Measurements from ENCODE around the gene GNG4.

The GNG4 gene

DNA sequence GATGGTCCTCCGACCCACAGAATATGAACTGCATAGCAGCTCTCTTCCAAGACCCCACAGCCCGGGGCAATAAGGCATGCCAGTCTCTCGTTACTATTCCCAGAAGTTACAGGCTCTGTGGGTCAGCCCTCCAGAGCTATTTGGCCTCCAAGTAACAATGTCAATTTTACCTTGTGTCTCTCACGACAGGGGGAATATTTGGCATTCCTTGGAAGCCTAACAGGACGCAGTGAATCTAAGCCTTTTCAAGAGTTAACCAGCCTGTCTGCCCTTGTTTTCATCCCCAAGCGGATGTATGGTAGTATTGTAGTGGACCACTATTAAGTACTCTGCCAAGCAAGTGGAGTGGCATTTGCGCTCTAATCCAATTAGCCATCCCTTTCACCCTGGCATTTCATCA lies 24.4 kb upstream of the GNG4 start:
- Histone ChIP-seq H3K27ac (ENCODE audit: low read length) (no peak overlapping the region), H3K4me2 (ENCODE audit: low read depth, low read length) (no peak overlapping the region)
- TF ChIP-seq, protein P1, sequence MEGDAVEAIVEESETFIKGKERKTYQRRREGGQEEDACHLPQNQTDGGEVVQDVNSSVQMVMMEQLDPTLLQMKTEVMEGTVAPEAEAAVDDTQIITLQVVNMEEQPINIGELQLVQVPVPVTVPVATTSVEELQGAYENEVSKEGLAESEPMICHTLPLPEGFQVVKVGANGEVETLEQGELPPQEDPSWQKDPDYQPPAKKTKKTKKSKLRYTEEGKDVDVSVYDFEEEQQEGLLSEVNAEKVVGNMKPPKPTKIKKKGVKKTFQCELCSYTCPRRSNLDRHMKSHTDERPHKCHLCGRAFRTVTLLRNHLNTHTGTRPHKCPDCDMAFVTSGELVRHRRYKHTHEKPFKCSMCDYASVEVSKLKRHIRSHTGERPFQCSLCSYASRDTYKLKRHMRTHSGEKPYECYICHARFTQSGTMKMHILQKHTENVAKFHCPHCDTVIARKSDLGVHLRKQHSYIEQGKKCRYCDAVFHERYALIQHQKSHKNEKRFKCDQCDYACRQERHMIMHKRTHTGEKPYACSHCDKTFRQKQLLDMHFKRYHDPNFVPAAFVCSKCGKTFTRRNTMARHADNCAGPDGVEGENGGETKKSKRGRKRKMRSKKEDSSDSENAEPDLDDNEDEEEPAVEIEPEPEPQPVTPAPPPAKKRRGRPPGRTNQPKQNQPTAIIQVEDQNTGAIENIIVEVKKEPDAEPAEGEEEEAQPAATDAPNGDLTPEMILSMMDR (IDR thresholded peaks at IDR 0.05; ENCODE audit: low read length): no peak
- no peak for TF ChIP-seq EZH2phosphoT487 (IDR thresholded peaks at IDR 0.05; ENCODE audit: low read length)
- no peak for TF ChIP-seq EZH2 (optimal IDR thresholded peaks at IDR 0.05; ENCODE audit: low read depth, low read length)

DNA sequence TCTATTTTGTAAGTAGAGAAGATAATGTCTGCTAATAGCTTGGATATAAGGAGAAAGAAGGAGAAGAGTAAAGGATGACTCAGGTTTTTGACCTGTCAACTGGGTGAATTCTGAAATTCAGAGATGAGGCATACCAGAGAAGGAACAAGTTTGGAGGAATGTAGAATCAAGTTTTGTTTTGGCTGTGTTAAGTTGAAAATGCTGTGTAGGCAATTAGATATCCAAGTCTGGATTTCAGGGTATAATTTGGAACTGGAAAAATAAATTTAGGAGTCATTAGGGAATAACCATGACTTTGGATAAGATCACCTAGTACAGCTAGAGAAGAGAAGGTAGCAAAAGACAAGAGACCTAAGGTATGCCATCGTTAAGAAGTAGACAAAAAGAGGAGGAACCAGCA lies 22.4 kb upstream of the GNG4 start:
- H3K9me3 ChIP-seq (replicated peaks; ENCODE audit: insufficient read depth, low read length): no peaks in the 10 kb centered on the region

More for the DNA sequence above, 24.4 kb upstream of the GNG4 start:
- no peak overlapping the region for H3K4me3 ChIP-seq (ENCODE audit: low read length)
- H3K9me3 ChIP-seq (replicated peaks; ENCODE audit: insufficient read depth, low read length): no peaks in the 10 kb centered on the region
- H3K9me2 ChIP-seq (replicated peaks; ENCODE audit: insufficient read depth, low read length): no peaks in the 10 kb centered on the region
- DNase-seq: no peak
- no peaks in the 10 kb centered on the region for H4K20me1 ChIP-seq (ENCODE audit: insufficient read depth, low read length)
- H3K79me2 ChIP-seq (ENCODE audit: low read length): no peaks in the 10 kb centered on the region
- H3K36me3 ChIP-seq (replicated peaks; ENCODE audit: insufficient read depth, low read length): no peaks in the 10 kb centered on the region
- H3F3A ChIP-seq (ENCODE audit: insufficient read depth, low read length): no peaks in the 10 kb centered on the region
- H3K4me1 ChIP-seq (ENCODE audit: low read length): no peaks in the 10 kb centered on the region
- H3K27me3 ChIP-seq (replicated peaks; ENCODE audit: insufficient read depth, low read length): no peaks in the 10 kb centered on the region
- H2AFZ ChIP-seq (ENCODE audit: low read length): no peak overlapping the region
- H3K9ac ChIP-seq (ENCODE audit: low read length): no peak overlapping the region

DNA sequence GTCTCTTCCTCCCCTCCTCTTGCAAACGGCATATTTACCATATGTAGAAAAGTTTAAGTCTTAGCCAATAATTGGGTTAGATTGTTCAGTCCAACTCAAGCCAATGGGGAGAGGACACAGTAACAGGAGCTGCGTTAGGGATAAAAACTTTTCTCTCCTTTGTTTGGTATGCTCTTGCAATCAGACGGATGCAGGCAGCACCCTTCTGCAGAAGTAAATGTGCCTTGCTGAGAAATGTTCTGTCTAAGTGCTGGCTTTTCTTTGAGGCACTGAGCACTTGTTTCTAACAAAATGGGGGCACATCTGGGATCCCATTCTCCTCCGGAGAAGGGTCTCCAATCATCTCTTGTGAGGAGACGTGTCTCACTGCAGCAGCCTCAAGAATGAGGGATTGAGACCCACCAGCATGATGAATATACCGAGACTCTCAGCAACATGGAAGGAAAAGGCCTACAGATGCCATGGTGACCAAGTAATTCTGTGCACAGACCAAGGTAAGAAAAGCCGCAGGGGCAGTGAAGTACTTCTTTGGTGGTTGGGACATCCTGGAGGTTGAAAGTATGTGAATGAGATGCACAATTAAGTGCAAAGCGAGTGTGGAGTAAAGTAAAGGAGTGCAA lies 20.7 kb upstream of the GNG4 start:
- Histone ChIP-seq H4K20me1 (ENCODE audit: insufficient read depth, low read length) (no peaks in the 10 kb centered on the region), H3K27ac (ENCODE audit: low read length) (no peak overlapping the region), H3K4me3 (ENCODE audit: low read length) (no peak overlapping the region), H3K9me2 (replicated peaks; ENCODE audit: insufficient read depth, low read length) (no peaks in the 10 kb centered on the region), H3K4me2 (ENCODE audit: low read depth, low read length) (no peak overlapping the region), H3F3A (ENCODE audit: insufficient read depth, low read length) (no peaks in the 10 kb centered on the region), H3K79me2 (ENCODE audit: low read length) (no peaks in the 10 kb centered on the region), H2AFZ (ENCODE audit: low read length) (no peak overlapping the region), H3K9me3 (replicated peaks; ENCODE audit: insufficient read depth, low read length) (no peaks in the 10 kb centered on the region), H3K9ac (ENCODE audit: low read length) (no peak overlapping the region), H3K27me3 (replicated peaks; ENCODE audit: insufficient read depth, low read length) (no peaks in the 10 kb centered on the region), H3K4me1 (ENCODE audit: low read length) (no peaks in the 10 kb centered on the region), H3K36me3 (replicated peaks; ENCODE audit: insufficient read depth, low read length) (no peaks in the 10 kb centered on the region)
- TF ChIP-seq EZH2phosphoT487 (IDR thresholded peaks at IDR 0.05; ENCODE audit: low read length) (no peak), EZH2 (optimal IDR thresholded peaks at IDR 0.05; ENCODE audit: low read depth, low read length) (no peak)
- TF ChIP-seq, protein P1 (IDR thresholded peaks at IDR 0.05; ENCODE audit: low read length): no peak
- no peak for DNase-seq

More for the DNA sequence above, 22.4 kb upstream of the GNG4 start:
- Histone ChIP-seq H3K36me3 (replicated peaks; ENCODE audit: insufficient read depth, low read length) (no peaks in the 10 kb centered on the region), H3K27ac (ENCODE audit: low read length) (no peak overlapping the region), H3K27me3 (replicated peaks; ENCODE audit: insufficient read depth, low read length) (no peaks in the 10 kb centered on the region), H3K9ac (ENCODE audit: low read length) (no peak overlapping the region), H3K4me1 (ENCODE audit: low read length) (no peaks in the 10 kb centered on the region), H3K79me2 (ENCODE audit: low read length) (no peaks in the 10 kb centered on the region), H2AFZ (ENCODE audit: low read length) (no peak overlapping the region), H3F3A (ENCODE audit: insufficient read depth, low read length) (no peaks in the 10 kb centered on the region), H4K20me1 (ENCODE audit: insufficient read depth, low read length) (no peaks in the 10 kb centered on the region), H3K4me3 (ENCODE audit: low read length) (no peak overlapping the region), H3K9me2 (replicated peaks; ENCODE audit: insufficient read depth, low read length) (no peaks in the 10 kb centered on the region), H3K4me2 (ENCODE audit: low read depth, low read length) (no peak overlapping the region)
- DNase-seq: no peak
- TF ChIP-seq, protein P1 (IDR thresholded peaks at IDR 0.05; ENCODE audit: low read length): no peak
- TF ChIP-seq EZH2 (optimal IDR thresholded peaks at IDR 0.05; ENCODE audit: low read depth, low read length) (no peak), EZH2phosphoT487 (IDR thresholded peaks at IDR 0.05; ENCODE audit: low read length) (no peak)
